MCF 10A (cell line): ENCODE measurements around the gene URB2. TPM values are rescaled to one million over a fixed set of nuclear protein-coding genes. Genes with fewer than 3 reads are reported as not detected.

Source experiments
- BruUV-seq: library from RNA; stranded (reverse); fragments of 400-500 nt; replicated peaks from 2 replicates; lab custom pipeline; 2021; lab: Mats Ljungman, UMichigan
- CTCF ChIA-PET: fragments of 300-600 bp; sonication (Branson Sonifier 250); formaldehyde crosslinking; extraction: SDS; loops from one replicate; lab custom pipeline; 2021; ENCODE audit warnings: antibody characterized with exemption, inconsistent platforms; lab: Yijun Ruan, JAX
- POLR2A ChIA-PET: fragments of 300-600, 350-650 bp; sonication (Branson Sonifier 250); formaldehyde crosslinking; extraction: SDS; loops from one replicate; lab custom pipeline; 2020; ENCODE audit warnings: antibody characterized with exemption, inconsistent platforms; lab: Yijun Ruan, JAX
- DNase-seq: peaks from one replicate; pipeline ENCODE4 v3.0.0-alpha.2; 2018; ENCODE audit not compliant: unreplicated experiment
- H3K27ac Mint-ChIP-seq: one replicate; pipeline ENCODE4 v1.8.0; 2022; ENCODE audit warnings: mild to moderate bottlenecking, low read depth, mixed read lengths; ENCODE audit not compliant: unreplicated experiment
- H3K27me3 Mint-ChIP-seq: one replicate; pipeline ENCODE4 v1.8.0; 2022; ENCODE audit warnings: mixed read lengths; ENCODE audit not compliant: insufficient read depth, unreplicated experiment
- H3K36me3 Mint-ChIP-seq: one replicate; pipeline ENCODE4 v1.8.0; 2022; ENCODE audit warnings: mild to moderate bottlenecking, moderate library complexity, mixed read lengths; ENCODE audit not compliant: insufficient read depth, unreplicated experiment
- H3K4me1 Mint-ChIP-seq: one replicate; pipeline ENCODE4 v1.8.0; 2022; ENCODE audit warnings: mixed read lengths; ENCODE audit not compliant: insufficient read depth, unreplicated experiment
- H3K4me3 Mint-ChIP-seq: one replicate; pipeline ENCODE4 v1.8.0; 2022; ENCODE audit warnings: mild to moderate bottlenecking, moderate library complexity, mixed read lengths; ENCODE audit not compliant: unreplicated experiment
- H3K9me3 Mint-ChIP-seq: one replicate; pipeline ENCODE4 v1.8.0; 2022; ENCODE audit warnings: mixed read lengths; ENCODE audit not compliant: unreplicated experiment
- intact Hi-C: fragments of 100-400 bp; cut with micrococcal nuclease; formaldehyde crosslinking; loops from 2 replicates; pipeline ENCODE4 v1.14.1; 2022
- total RNA-seq: library from RNA; stranded (reverse); gene quantifications from 2 replicates; pipeline ENCODE4 v1.2.3, GENCODE V29; 2022
- TF ChIP-seq, protein P1 (sequence below): fragments of 200-600 bp; IDR thresholded peaks from one replicate; pipeline ENCODE4 v1.8.0; 2022; ENCODE audit warnings: antibody characterized with exemption, mild to moderate bottlenecking; ENCODE audit not compliant: unreplicated experiment

Gene URB2
- total RNA-seq, 1 experiment from 2014 or later = 35.5 TPM

DNA sequence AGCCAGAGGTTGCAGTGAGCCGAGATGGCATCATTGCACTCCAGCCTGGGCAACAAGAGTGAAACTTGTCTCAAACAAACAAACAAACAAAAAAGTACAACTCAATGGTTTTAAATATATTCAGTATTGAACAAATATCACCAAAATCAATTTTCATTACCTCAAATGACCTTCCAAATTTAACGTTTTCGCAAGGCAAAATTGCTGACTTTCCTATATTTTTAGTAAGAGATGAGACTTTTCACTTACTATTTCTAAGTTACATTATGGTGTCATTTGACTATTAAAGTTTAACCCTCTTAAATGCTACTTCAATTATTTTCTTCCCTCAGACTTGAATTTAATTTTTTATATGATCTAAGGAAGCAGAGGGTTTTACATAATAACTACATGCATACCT lies 44.6 kb upstream of the URB2 start:
- Mint-ChIP-seq H3K36me3 (no peaks in the 10 kb centered on the region), H3K27ac (no peak overlapping the region), H3K4me1 (peaks cover 11% of the 10 kb centered on the region), H3K4me3 (no peak overlapping the region), H3K27me3 (no peaks in the 10 kb centered on the region), H3K9me3 (no peaks in the 10 kb centered on the region)
- ChIA-PET CTCF (interaction anchor here (0.6 to 3.4 kb wide), 2 partner anchors 11 to 23 kb away, joined by 4 to 14 read pairs; partner anchors contain the start of gene ABCB10), POLR2A (interaction anchor here (0.9 to 6.4 kb wide), 7 partner anchors 13 to 44 kb away, joined by 3 to 61 read pairs (median 5); partner anchors contain the start of genes ABCB10, TAF5L and URB2)
- no TSS peak for BruUV-seq
- TF ChIP-seq, protein P1, sequence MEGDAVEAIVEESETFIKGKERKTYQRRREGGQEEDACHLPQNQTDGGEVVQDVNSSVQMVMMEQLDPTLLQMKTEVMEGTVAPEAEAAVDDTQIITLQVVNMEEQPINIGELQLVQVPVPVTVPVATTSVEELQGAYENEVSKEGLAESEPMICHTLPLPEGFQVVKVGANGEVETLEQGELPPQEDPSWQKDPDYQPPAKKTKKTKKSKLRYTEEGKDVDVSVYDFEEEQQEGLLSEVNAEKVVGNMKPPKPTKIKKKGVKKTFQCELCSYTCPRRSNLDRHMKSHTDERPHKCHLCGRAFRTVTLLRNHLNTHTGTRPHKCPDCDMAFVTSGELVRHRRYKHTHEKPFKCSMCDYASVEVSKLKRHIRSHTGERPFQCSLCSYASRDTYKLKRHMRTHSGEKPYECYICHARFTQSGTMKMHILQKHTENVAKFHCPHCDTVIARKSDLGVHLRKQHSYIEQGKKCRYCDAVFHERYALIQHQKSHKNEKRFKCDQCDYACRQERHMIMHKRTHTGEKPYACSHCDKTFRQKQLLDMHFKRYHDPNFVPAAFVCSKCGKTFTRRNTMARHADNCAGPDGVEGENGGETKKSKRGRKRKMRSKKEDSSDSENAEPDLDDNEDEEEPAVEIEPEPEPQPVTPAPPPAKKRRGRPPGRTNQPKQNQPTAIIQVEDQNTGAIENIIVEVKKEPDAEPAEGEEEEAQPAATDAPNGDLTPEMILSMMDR = no peak
- DNase-seq = no peak
- intact Hi-C loops = loop anchor here (5.0 kb wide), 1 partner anchor 731 kb away; no protein-coding TSS in a partner anchor

DNA sequence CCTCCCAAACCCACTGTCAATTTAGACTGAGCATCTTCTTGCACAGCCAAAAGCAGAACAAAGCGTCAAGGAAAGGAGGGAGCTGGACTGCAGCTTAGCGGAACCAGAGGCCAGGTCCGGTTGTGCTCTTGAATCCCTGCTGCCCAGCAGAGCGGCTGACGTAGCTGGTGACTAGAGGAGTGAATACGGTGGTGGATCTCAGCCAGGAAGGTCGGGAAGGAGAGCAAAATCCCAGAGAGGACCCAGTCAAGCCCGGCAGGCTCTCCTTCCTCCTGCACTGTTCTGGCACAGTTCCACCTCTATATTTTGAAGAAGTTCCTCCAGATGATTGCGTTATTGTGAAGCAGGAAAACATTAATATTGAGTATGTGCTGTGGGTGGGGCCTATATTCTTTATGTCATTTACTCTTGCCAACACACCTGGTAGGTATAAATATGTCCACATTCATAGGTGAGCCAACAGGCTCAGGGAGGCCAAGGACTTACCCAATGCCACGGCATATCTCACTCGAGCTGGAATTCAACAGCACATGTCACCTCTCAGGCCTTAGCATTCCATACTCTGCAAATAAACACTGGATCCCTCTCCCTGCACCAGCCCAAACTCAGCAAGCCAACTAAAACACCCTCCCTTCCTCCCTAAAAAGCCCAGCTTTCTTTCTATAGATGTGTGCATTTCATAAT lies 43.9 kb upstream of the URB2 start:
- Mint-ChIP-seq H3K4me3 (no peak overlapping the region), H3K4me1 (peaks cover 11% of the 10 kb centered on the region), H3K27me3 (no peaks in the 10 kb centered on the region), H3K27ac (no peak overlapping the region), H3K9me3 (no peaks in the 10 kb centered on the region), H3K36me3 (no peaks in the 10 kb centered on the region)
- CTCF ChIA-PET = interaction anchor here (0.7 to 3.4 kb wide), 4 partner anchors 14 to 129 kb away, joined by 3 to 14 read pairs (median 4); partner anchors contain the start of gene ABCB10
- POLR2A ChIA-PET = interaction anchor here (0.9 to 6.4 kb wide), 10 partner anchors 12 to 79 kb away, joined by 3 to 61 read pairs (median 4); partner anchors contain the start of genes ABCB10, TAF5L and URB2
- peak; percentile 71 for DNase-seq
- TF ChIP-seq, protein P1 = no peak
- no TSS peak for BruUV-seq
- intact Hi-C loops = loop anchor here (5.0 kb wide), 1 partner anchor 730 kb away; no protein-coding TSS in a partner anchor

DNA sequence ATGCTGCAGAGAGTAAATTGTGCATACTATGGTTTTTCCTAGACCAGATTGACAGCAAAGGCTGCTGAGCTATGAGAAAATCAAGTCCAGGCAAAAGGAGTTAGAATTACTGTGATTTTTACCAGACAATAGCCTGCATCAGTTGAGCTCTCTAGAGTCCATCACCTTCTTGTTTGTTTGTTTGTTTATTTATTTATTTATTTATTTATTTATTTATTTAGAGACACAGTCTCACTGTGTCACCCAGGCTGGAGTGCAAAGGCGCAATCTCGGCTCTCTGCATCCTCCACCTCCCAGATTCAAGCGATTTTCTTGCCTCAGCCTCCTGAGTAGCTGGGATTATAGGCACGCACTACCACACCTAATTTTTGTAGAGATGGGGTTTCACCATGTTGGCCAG lies 43.3 kb upstream of the URB2 start:
- TF ChIP-seq, protein P1 = no peak
- BruUV-seq = no TSS peak
- ChIA-PET CTCF (interaction anchor here (0.7 to 3.4 kb wide), 6 partner anchors 14 to 130 kb away, joined by 3 to 14 read pairs (median 4); partner anchors contain the start of gene ABCB10), POLR2A (interaction anchor here (0.7 to 6.4 kb wide), 11 partner anchors 12 to 114 kb away, joined by 3 to 61 read pairs (median 4); partner anchors contain the start of genes ABCB10, TAF5L and URB2)
- intact Hi-C loops = loop anchor here (5.0 kb wide), 1 partner anchor 730 kb away; no protein-coding TSS in a partner anchor
- no peak overlapping the region for H3K27ac Mint-ChIP-seq
- H3K9me3 Mint-ChIP-seq = no peaks in the 10 kb centered on the region
- DNase-seq = no peak
- H3K27me3 Mint-ChIP-seq = no peaks in the 10 kb centered on the region
- H3K4me3 Mint-ChIP-seq = no peak overlapping the region
- no peaks in the 10 kb centered on the region for H3K36me3 Mint-ChIP-seq
- peaks cover 11% of the 10 kb centered on the region for H3K4me1 Mint-ChIP-seq

DNA sequence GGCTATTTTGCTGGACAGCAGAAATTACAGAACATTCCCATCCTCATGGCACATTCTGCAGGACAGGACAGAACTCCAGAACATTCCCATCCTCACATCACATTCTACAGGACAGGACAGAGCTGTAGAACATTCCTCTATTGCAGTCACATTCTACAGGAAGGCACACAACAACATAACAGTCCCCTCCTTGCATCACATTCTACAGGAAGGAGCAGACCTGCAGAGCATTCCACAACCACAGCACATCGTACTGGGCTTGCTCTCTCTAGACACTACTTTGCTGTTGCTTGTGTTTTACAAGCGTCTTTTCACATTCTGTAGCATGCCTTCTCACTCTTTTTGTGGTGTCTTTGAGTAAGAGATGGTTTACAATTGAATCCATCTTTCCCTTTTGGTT lies 40.7 kb upstream of the URB2 start:
- H3K4me1 Mint-ChIP-seq = no peaks in the 10 kb centered on the region
- no peaks in the 10 kb centered on the region for H3K9me3 Mint-ChIP-seq
- H3K4me3 Mint-ChIP-seq = no peak overlapping the region
- no peak for DNase-seq
- ChIA-PET CTCF (no interaction called here), POLR2A (no interaction called here)
- TF ChIP-seq, protein P1 = no peak
- H3K27ac Mint-ChIP-seq = no peak overlapping the region
- BruUV-seq = no TSS peak
- intact Hi-C loops = no loop called here
- no peaks in the 10 kb centered on the region for H3K27me3 Mint-ChIP-seq
- no peaks in the 10 kb centered on the region for H3K36me3 Mint-ChIP-seq
